GM21515 (cell line): ENCODE data around the gene APBA3.
A peak's percentile ranks its signal among the peaks of the same experiment; 100 is the strongest.

ENCODE experiments used
- ATAC-seq: cut with Tn5 transposase; IDR thresholded peaks from one replicate; pipeline ENCODE4 v1.9.1; 2021; ENCODE audit not compliant: unreplicated experiment

The APBA3 gene

GRCh38 chr19:3761382-3762129 is at the start of gene APBA3:
APBA3 (minus strand) TSS chr19:3761692; CDS start chr19:3760264, 1,428 bp downstream.
- peak; percentile 57 for ATAC-seq

- no peak for ATAC-seq
Measured at GRCh38 chr19:3810708-3811355, 49.3 kb upstream of the APBA3 start.

- no peak for ATAC-seq
Measured at GRCh38 chr19:3809881-3810707, 48.6 kb upstream of the APBA3 start.

GRCh38 chr19:3808420-3809143 is 47.1 kb upstream of the APBA3 start:
- no peak for ATAC-seq

- no peak for ATAC-seq
Measured at GRCh38 chr19:3807574-3808354, 46.3 kb upstream of the APBA3 start.

GRCh38 chr19:3807131-3807480 is 45.6 kb upstream of the APBA3 start:
- ATAC-seq = no peak

- ATAC-seq = no peak
Measured at GRCh38 chr19:3805859-3806258, 44.4 kb upstream of the APBA3 start.

- ATAC-seq = no peak
Measured at GRCh38 chr19:3804429-3804828, 42.9 kb upstream of the APBA3 start.

GRCh38 chr19:3803986-3804385 is 42.5 kb upstream of the APBA3 start:
- ATAC-seq = no peak

- no peak for ATAC-seq
Measured at GRCh38 chr19:3803114-3803888, 41.8 kb upstream of the APBA3 start.

- ATAC-seq = no peak
Measured at GRCh38 chr19:3801412-3802096, 40.1 kb upstream of the APBA3 start.

GRCh38 chr19:3800996-3801395 is 39.5 kb upstream of the APBA3 start:
- ATAC-seq = no peak

GRCh38 chr19:3798137-3798536 is 36.6 kb upstream of the APBA3 start:
- ATAC-seq = no peak

- ATAC-seq = no peak
Measured at GRCh38 chr19:3796358-3796757, 34.9 kb upstream of the APBA3 start.

- no peak for ATAC-seq
Measured at GRCh38 chr19:3793799-3794198, 32.3 kb upstream of the APBA3 start.

GRCh38 chr19:3792114-3792513 is 30.6 kb upstream of the APBA3 start:
- no peak for ATAC-seq

- no peak for ATAC-seq
Measured at GRCh38 chr19:3790941-3791340, 29.4 kb upstream of the APBA3 start.

- ATAC-seq = no peak
Measured at GRCh38 chr19:3790209-3790734, 28.8 kb upstream of the APBA3 start.
